ENCODE results near the gene GLIS1. TPM values are rescaled to one million over a fixed set of nuclear protein-coding genes. Genes with fewer than 3 reads are reported as not detected.

The GLIS1 gene
- total and polyA plus RNA-seq, 10 of the 15 experiments (the other 5 are each of a cell fraction or from before 2014, with no cell fraction given) = not detected

DNA sequence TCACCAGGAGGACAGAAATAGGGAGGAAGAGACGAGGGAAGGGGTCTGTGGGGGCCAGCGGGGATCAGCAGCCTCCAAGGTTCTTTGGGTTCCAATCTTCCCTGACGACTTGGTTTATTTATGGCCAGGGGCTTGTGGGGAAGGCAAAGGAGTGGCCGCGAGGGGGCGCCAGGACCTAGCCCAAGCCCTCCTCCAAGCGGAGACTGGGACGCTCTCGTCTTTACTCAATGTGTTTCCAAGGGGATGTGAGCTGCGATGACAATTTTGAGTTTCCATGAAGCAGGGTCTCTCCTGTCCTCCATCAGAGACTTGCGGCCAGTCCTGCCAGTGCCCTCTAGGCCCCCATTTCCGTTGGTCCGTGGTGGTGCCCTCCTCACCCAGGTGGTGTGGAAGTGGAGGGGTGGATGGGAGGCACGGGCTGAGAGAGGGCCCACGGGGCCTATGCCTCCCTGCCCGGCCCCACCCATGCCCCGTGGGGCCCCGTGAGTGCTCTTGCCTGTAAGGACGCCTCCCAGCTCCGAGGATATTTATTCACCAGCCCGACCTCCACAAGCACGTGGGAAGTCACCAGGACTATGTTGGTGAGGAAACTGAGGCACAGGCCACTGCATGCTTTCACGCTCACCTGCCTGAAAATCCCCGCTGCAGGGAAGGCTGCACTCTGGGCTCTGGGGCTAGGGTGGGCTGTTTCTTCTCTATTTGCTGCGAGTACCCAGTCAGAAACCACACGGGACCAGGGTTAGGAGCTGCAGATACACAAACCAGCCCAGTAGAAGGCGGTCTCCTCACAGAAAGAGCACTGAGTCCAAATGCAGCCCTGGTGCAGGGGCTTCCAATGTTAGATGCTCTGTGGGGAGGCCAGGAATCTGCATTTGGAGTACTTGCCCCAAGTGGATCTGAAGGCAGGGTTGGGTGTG is 253.2 kb downstream of the GLIS1 start:
- intact Hi-C loops (cut with micrococcal nuclease; ENCODE audit: unreplicated experiment) (loop anchor here (1.0 to 10.0 kb wide), 3 partner anchors 203 to 469 kb away; no protein-coding TSS in a partner anchor), in situ Hi-C loops (cut with MboI) (loop anchor here (5.0 to 25.0 kb wide), 2 partner anchors 267 to 477 kb away; no protein-coding TSS in a partner anchor)
- Histone ChIP-seq H3K9me3 (replicated peaks; ENCODE audit: control insufficient read depth, insufficient read depth, low read length) (no peaks in the 10 kb centered on the region), H3K4me2 (ENCODE audit: control insufficient read depth, insufficient read depth) (no peak overlapping the region), H4K20me1 (ENCODE audit: control insufficient read depth, insufficient read depth) (no peaks in the 10 kb centered on the region; the same call in 1 of the 2 replicates), H3K4me1 (ENCODE audit: control insufficient read depth, insufficient read depth, low read length) (no peaks in the 10 kb centered on the region), H2AFZ (ENCODE audit: control insufficient read depth, low read depth, low read length) (no peak overlapping the region), H3K4me3 (no peak overlapping the region), H3K9ac (ENCODE audit: control insufficient read depth, insufficient read depth, low read length) (no peak overlapping the region), H3K36me3 (ENCODE audit: control insufficient read depth in 2 of 2, insufficient read depth in 2 of 2, low read length in 1 of 2) (no peaks in the 10 kb centered on the region), H3K79me2 (ENCODE audit: control insufficient read depth, insufficient read depth, low read length) (no peaks in the 10 kb centered on the region), H3K27ac (ENCODE audit: control insufficient read depth, insufficient read depth) (no peak overlapping the region), H3K27me3 (replicated peaks in 1 of 2; ENCODE audit: control insufficient read depth in 2 of 2, insufficient read depth in 2 of 2, low read length in 1 of 2) (peaks cover 5 to 7% of the 10 kb centered on the region in 2 experiments; a peak in 3 of 4 replicates)
- ATAC-seq = peak; percentile 96
- POLR2A ChIA-PET = no interaction called here
- RAD21 ChIA-PET (ENCODE audit: unreplicated experiment) = interaction anchor here (1.0 to 1.1 kb wide), 2 partner anchors 202 to 268 kb away, joined by 3 read pairs; no protein-coding TSS in a partner anchor
- no peak for DNase-seq (ENCODE audit: low read depth, low spot score)
- peak; percentile 35 for FAIRE-seq
- TF ChIP-seq YY1 (IDR thresholded peaks at IDR 0.05; ENCODE audit: low read depth, low read length) = 0 out of 2 replicates have a peak, but pooled peaks have one; percentile 38
- TF ChIP-seq, protein P1, sequence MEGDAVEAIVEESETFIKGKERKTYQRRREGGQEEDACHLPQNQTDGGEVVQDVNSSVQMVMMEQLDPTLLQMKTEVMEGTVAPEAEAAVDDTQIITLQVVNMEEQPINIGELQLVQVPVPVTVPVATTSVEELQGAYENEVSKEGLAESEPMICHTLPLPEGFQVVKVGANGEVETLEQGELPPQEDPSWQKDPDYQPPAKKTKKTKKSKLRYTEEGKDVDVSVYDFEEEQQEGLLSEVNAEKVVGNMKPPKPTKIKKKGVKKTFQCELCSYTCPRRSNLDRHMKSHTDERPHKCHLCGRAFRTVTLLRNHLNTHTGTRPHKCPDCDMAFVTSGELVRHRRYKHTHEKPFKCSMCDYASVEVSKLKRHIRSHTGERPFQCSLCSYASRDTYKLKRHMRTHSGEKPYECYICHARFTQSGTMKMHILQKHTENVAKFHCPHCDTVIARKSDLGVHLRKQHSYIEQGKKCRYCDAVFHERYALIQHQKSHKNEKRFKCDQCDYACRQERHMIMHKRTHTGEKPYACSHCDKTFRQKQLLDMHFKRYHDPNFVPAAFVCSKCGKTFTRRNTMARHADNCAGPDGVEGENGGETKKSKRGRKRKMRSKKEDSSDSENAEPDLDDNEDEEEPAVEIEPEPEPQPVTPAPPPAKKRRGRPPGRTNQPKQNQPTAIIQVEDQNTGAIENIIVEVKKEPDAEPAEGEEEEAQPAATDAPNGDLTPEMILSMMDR (IDR thresholded peaks at IDR 0.05 in 2 of 3, conservative IDR thresholded peaks at IDR 0.05 in 1 of 3; ENCODE audit: control insufficient read depth in 2 of 3, extremely low read depth in 1 of 3, insufficient read depth in 1 of 3, low read depth in 3 of 3, low read length in 3 of 3) = peak; percentile 81 to 89 (median 85)
- peak; percentile 68 for TF ChIP-seq SMC3 (IDR thresholded peaks at IDR 0.05; ENCODE audit: borderline replicate concordance, low read length)
- TF ChIP-seq EGR1 (IDR thresholded peaks at IDR 0.05; ENCODE audit: borderline replicate concordance in 1 of 2, low read depth in 2 of 2, low read length in 2 of 2) = no peak
- no peak for TF ChIP-seq E2F8 (IDR thresholded peaks at IDR 0.05; ENCODE audit: low read depth, partially characterized antibody)
- peak; percentile 79 for TF ChIP-seq RAD21 (IDR thresholded peaks at IDR 0.05; ENCODE audit: insufficient read depth, low read depth, low read length)
- no peak for TF ChIP-seq STAT3 (IDR thresholded peaks at IDR 0.05; ENCODE audit: low read depth, low read length)
- TF ChIP-seq MEF2A (IDR thresholded peaks at IDR 0.05; ENCODE audit: insufficient read depth, low read depth, low read length) = 0 out of 2 replicates have a peak, but pooled peaks have one; percentile 23
- BruUV-seq (replicated peaks) = no TSS peak
- SMC1A ChIA-PET (ENCODE audit: uncharacterized antibody, unreplicated experiment) = interaction anchor here (0.9 kb wide), 1 partner anchor 268 kb away, joined by 3 read pairs; no protein-coding TSS in a partner anchor
- WGBS (ENCODE audit: insufficient coverage, insufficient replicate concordance, low lambda C conversion rate, missing lambda C conversion rate) = 10% methylated on average over 26 of the region's 27 CpGs
- CTCF ChIA-PET = interaction anchor here (0.7 to 1.7 kb wide), 12 partner anchors 10 to 474 kb away, joined by 3 to 5 read pairs (median 3); no protein-coding TSS in a partner anchor

All from GM12878 (cell line).